GM23248 (cell line): ENCODE measurements around the gene XIRP2. TPM values are rescaled to one million over a fixed set of nuclear protein-coding genes. Genes with fewer than 3 reads are reported as not detected.

Experiments used
- DNase-seq: peaks from one replicate; pipeline ENCODE4 v3.0.0-alpha.2; 2015
- H2AFZ ChIP-seq: fragments of 200-600 bp; sonication (generic); 2 replicates; pipeline ENCODE4 v1.6.1; 2016; ENCODE audit warnings: antibody characterized with exemption
- H3F3A ChIP-seq: fragments of 200-600 bp; sonication (generic); 2 replicates; pipeline ENCODE4 v1.6.1; 2016; ENCODE audit warnings: mild to moderate bottlenecking, antibody characterized with exemption, mixed run types; ENCODE audit not compliant: insufficient read depth
- H3K27ac ChIP-seq: fragments of 200-600 bp; sonication (generic); 2 replicates; pipeline ENCODE4 v1.5.1; 2016; ENCODE audit warnings: mild to moderate bottlenecking
- H3K27me3 ChIP-seq: fragments of 200-600 bp; sonication (generic); replicated peaks from 2 replicates; pipeline ENCODE4 v1.6.1; 2016; ENCODE audit warnings: mild to moderate bottlenecking; ENCODE audit not compliant: insufficient read depth
- H3K36me3 ChIP-seq: fragments of 200-600 bp; sonication (generic); 2 replicates; pipeline ENCODE4 v1.6.1; 2016; ENCODE audit warnings: low read depth, mild to moderate bottlenecking
- H3K4me1 ChIP-seq: fragments of 200-600 bp; sonication (generic); 2 replicates; pipeline ENCODE4 v1.6.1; 2016; ENCODE audit warnings: mild to moderate bottlenecking; ENCODE audit not compliant: insufficient read depth
- H3K4me2 ChIP-seq: fragments of 200-600 bp; sonication (generic); one replicate; pipeline ENCODE4 v1.6.1; 2016; ENCODE audit warnings: mild to moderate bottlenecking; ENCODE audit not compliant: unreplicated experiment
- H3K4me3 ChIP-seq: fragments of 200-600 bp; sonication (generic); 2 replicates; pipeline ENCODE4 v1.5.1; 2016; ENCODE audit warnings: mild to moderate bottlenecking
- H3K79me2 ChIP-seq: fragments of 200-600 bp; sonication (generic); 2 replicates; pipeline ENCODE4 v1.6.1; 2016; ENCODE audit warnings: mild to moderate bottlenecking; ENCODE audit not compliant: insufficient read depth
- H3K9ac ChIP-seq: fragments of 200-600 bp; sonication (generic); 2 replicates; pipeline ENCODE4 v1.6.1; 2016; ENCODE audit warnings: mild to moderate bottlenecking
- H3K9me2 ChIP-seq: fragments of 200-600 bp; sonication (generic); 2 replicates; pipeline ENCODE4 v1.6.1; 2016; ENCODE audit warnings: mixed run types, mild to moderate bottlenecking, moderate library complexity; ENCODE audit not compliant: insufficient read depth
- H3K9me3 ChIP-seq: fragments of 200-600 bp; sonication (generic); one replicate; pipeline ENCODE4 v1.6.1; 2017; ENCODE audit warnings: low read depth
- H4K20me1 ChIP-seq: fragments of 200-600 bp; sonication (generic); 2 replicates; pipeline ENCODE4 v1.6.0; 2016; ENCODE audit not compliant: insufficient read depth
- EZH2 ChIP-seq: fragments of 200-600 bp; sonication (generic); IDR thresholded peaks from 2 replicates; pipeline ENCODE4 v1.6.1; 2018; ENCODE audit warnings: antibody characterized with exemption, mild to moderate bottlenecking; ENCODE audit not compliant: insufficient read depth, poor library complexity, severe bottlenecking
- EZH2phosphoT487 ChIP-seq: fragments of 200-600 bp; sonication (generic); IDR thresholded peaks from 2 replicates; pipeline ENCODE4 v1.6.1; 2018; ENCODE audit warnings: antibody characterized with exemption, moderate library complexity, mild to moderate bottlenecking, low read depth; ENCODE audit not compliant: insufficient read depth
- WGBS, 2 experiments: methylation state at CpG; one replicate each; pipeline ENCODE4 v1.1.6; 2015 to 2017; ENCODE audit warnings: low lambda C conversion rate in 2 of 2, low coverage in 1 of 2; ENCODE audit errors: missing lambda C conversion rate in 2 of 2; 5-methylcytosine and 5-hydroxymethylcytosine counted together
- in situ Hi-C: fragments of 300-500 bp; cut with MboI; formaldehyde crosslinking; loops from 2 replicates; pipeline ENCODE4 v1.15.0; 2020
- polyA plus RNA-seq: library from polyadenylated mRNA; unstranded; fragments of >200 nt; fragmentation: Nextera tagmentation; extraction: Ambion mirVana; gene quantifications from 2 replicates; pipeline ENCODE4 v1.2.1, GENCODE V29; 2016
- total RNA-seq: library from RNA; depleted of rRNA; stranded (reverse); fragments of >200 nt; shearing (Covaris generic); gene quantifications from 2 replicates; pipeline ENCODE4 v1.2.3, GENCODE V29; 2014

Gene XIRP2
- total and polyA plus RNA-seq, 2 experiments from 2014 or later, result not detected

DNA sequence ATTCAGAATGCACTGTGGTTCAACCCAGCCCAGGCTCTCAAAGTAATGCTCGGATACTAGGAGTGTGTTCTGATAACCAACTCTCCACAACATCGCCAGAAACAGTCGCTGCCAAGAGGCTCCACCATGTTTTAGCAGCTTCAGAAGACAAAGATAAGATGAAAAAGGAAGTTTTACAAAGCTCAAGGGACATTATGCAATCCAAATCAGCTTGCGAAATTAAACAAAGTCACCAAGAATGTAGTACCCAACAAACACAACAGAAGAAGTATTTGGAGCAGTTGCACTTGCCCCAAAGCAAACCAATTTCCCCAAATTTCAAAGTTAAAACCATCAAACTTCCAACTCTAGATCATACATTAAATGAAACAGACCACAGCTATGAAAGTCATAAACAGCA, 360.9 kb downstream of the XIRP2 start:
- no peak for DNase-seq
- no peaks in the 10 kb centered on the region for H3K36me3 ChIP-seq
- in situ Hi-C loops, result no loop called here
- WGBS, 2 experiments, result 48 to 59% methylated on average over 4 of the region's 4 CpGs
- no peaks in the 10 kb centered on the region for H4K20me1 ChIP-seq
- no peak overlapping the region for H3K4me2 ChIP-seq
- no peak overlapping the region for H3K4me3 ChIP-seq
- no peaks in the 10 kb centered on the region for H3K79me2 ChIP-seq
- no peaks in the 10 kb centered on the region for H3F3A ChIP-seq
- H3K9ac ChIP-seq, result no peak overlapping the region
- no peaks in the 10 kb centered on the region for H3K9me2 ChIP-seq
- H3K27ac ChIP-seq, result no peak overlapping the region
- H3K9me3 ChIP-seq, result no peaks in the 10 kb centered on the region
- H3K4me1 ChIP-seq, result no peaks in the 10 kb centered on the region
- H2AFZ ChIP-seq, result no peak overlapping the region
- TF ChIP-seq EZH2, result no peak
- TF ChIP-seq EZH2phosphoT487, result no peak
- peaks cover 6% of the 10 kb centered on the region; the same call in 1 of the 2 replicates for H3K27me3 ChIP-seq

DNA sequence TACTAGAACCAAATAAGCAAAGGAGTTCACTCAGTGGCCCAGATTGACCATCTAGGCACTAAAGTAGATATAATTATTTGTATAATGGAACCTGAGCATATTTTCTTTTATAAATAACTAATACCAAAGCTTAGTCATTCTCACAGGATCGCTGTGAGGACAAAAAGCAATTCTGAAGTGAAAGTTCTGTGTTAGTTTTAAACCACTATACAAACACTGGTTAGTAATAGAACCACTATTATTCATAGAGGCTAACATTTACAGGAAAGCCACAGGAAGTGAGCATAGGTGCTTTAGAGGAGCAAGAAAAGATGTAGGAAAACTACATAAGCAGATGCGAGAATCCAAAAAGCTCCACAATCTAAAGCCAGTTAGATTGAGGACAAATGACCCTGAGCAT, 364.7 kb downstream of the XIRP2 start:
- Histone ChIP-seq H3K4me2 (no peak overlapping the region), H3K4me3 (no peak overlapping the region), H3K36me3 (no peaks in the 10 kb centered on the region), H3F3A (no peaks in the 10 kb centered on the region), H3K9ac (no peak overlapping the region), H3K27me3 (peaks cover 6% of the 10 kb centered on the region; the same call in 1 of the 2 replicates), H4K20me1 (no peaks in the 10 kb centered on the region), H2AFZ (no peak overlapping the region), H3K4me1 (no peaks in the 10 kb centered on the region), H3K79me2 (no peaks in the 10 kb centered on the region), H3K9me3 (no peaks in the 10 kb centered on the region), H3K27ac (no peak overlapping the region), H3K9me2 (no peaks in the 10 kb centered on the region)
- TF ChIP-seq EZH2, result no peak
- TF ChIP-seq EZH2phosphoT487, result no peak
- in situ Hi-C loops, result no loop called here
- DNase-seq, result no peak
- WGBS, 2 experiments, result 66 to 72% methylated on average over 2 of the region's 2 CpGs

DNA sequence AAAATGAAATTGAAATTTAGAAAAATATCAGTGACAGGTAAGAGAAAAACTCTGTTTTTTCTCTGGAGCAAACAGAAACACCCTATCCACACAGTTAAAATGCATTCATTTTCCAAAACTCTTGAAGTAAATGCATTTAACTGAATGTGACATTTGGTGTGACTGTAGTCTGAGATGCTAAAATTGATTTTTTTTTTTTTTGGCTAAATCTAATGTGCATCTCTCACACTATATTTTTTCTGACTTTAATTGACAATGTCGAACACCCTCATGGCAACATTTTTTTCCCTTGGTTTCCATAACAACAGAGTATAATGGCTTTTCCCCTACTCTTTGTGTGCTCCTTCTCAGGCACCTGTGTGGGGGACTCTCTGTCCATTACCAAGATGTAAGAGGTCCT, 366.4 kb downstream of the XIRP2 start:
- Histone ChIP-seq H3K4me2 (no peak overlapping the region), H3K9ac (no peak overlapping the region), H3K4me1 (no peaks in the 10 kb centered on the region), H3F3A (no peaks in the 10 kb centered on the region), H3K27me3 (peaks cover 4% of the 10 kb centered on the region; the same call in 1 of the 2 replicates), H3K9me3 (no peaks in the 10 kb centered on the region), H3K79me2 (no peaks in the 10 kb centered on the region), H3K4me3 (no peak overlapping the region), H2AFZ (no peak overlapping the region), H3K36me3 (no peaks in the 10 kb centered on the region), H3K9me2 (no peaks in the 10 kb centered on the region), H4K20me1 (no peaks in the 10 kb centered on the region), H3K27ac (no peak overlapping the region)
- TF ChIP-seq EZH2 (no peak), EZH2phosphoT487 (no peak)
- in situ Hi-C loops, result no loop called here
- DNase-seq, result no peak
- 0 to 6% methylated on average over 1 of the region's 1 CpG for WGBS, 2 experiments

DNA sequence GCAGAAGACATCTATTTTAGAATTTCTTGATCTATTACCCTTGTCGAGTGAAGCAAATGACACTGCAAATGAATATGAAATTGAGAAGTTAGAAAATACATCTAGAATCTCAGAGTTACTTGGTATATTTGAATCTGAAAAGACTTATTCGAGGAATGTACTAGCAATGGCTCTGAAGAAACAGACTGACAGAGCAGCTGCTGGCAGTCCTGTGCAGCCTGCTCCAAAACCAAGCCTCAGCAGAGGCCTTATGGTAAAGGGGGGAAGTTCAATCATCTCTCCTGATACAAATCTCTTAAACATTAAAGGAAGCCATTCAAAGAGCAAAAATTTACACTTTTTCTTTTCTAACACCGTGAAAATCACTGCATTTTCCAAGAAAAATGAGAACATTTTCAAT, 370.4 kb downstream of the XIRP2 start:
- in situ Hi-C loops, result no loop called here
- WGBS, 2 experiments, result 22 to 25% methylated on average over 3 of the region's 3 CpGs
- no peak for DNase-seq

DNA sequence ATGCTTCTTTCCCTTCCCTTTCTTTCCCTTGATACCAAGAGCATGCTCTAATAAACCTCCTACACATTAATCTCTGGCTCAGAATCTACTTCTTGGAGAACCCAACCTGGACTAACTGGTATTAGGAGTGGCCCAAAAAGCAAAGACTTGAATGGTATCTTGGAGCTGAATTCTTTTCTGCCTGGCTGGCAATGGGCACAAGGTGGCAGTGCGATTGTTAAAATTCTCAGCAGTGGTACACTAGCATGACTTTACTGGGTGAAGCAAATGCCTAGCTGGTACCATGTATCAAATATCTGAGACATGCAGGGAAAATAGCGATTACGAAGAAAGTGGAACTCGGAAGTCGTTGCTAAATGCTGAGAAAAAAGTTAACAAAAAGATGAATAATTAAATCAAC, 376.1 kb downstream of the XIRP2 start:
- peak; percentile 16 for DNase-seq
- H3K4me3 ChIP-seq, result no peak overlapping the region
- H3K9ac ChIP-seq, result no peak overlapping the region
- no peaks in the 10 kb centered on the region for H3K9me3 ChIP-seq
- no peaks in the 10 kb centered on the region for H3K79me2 ChIP-seq
- no peak overlapping the region for H2AFZ ChIP-seq
- no peaks in the 10 kb centered on the region for H4K20me1 ChIP-seq
- no peaks in the 10 kb centered on the region for H3K36me3 ChIP-seq
- TF ChIP-seq EZH2phosphoT487, result no peak
- no peak for TF ChIP-seq EZH2
- H3K27me3 ChIP-seq, result no peaks in the 10 kb centered on the region
- no peaks in the 10 kb centered on the region for H3K9me2 ChIP-seq
- H3K27ac ChIP-seq, result no peak overlapping the region
- H3F3A ChIP-seq, result no peaks in the 10 kb centered on the region
- in situ Hi-C loops, result no loop called here
- H3K4me2 ChIP-seq, result no peak overlapping the region
- 44 to 49% methylated on average over 5 of the region's 5 CpGs for WGBS, 2 experiments
- no peaks in the 10 kb centered on the region for H3K4me1 ChIP-seq

More for the DNA sequence above, 370.4 kb downstream of the XIRP2 start:
- H3K4me2 ChIP-seq, result no peak overlapping the region
- H3K4me1 ChIP-seq, result no peaks in the 10 kb centered on the region
- no peak overlapping the region for H3K27ac ChIP-seq
- H3K36me3 ChIP-seq, result no peaks in the 10 kb centered on the region
- H3K79me2 ChIP-seq, result no peaks in the 10 kb centered on the region
- TF ChIP-seq EZH2, result no peak
- TF ChIP-seq EZH2phosphoT487, result no peak
- no peaks in the 10 kb centered on the region for H3F3A ChIP-seq
- H4K20me1 ChIP-seq, result no peaks in the 10 kb centered on the region
- H3K9me3 ChIP-seq, result no peaks in the 10 kb centered on the region
- no peaks in the 10 kb centered on the region for H3K27me3 ChIP-seq
- no peak overlapping the region for H3K4me3 ChIP-seq
- no peak overlapping the region for H3K9ac ChIP-seq
- H2AFZ ChIP-seq, result no peak overlapping the region
- no peaks in the 10 kb centered on the region for H3K9me2 ChIP-seq
